GM18909 (cell line): ENCODE data around the gene CTNNA2.
A peak's percentile ranks its signal among the peaks of the same experiment; 100 is the strongest.

Source experiments
- ATAC-seq: cut with Tn5 transposase; IDR thresholded peaks from one replicate; pipeline ENCODE4 v1.9.1; 2021; ENCODE audit warnings: mild to moderate bottlenecking; ENCODE audit not compliant: unreplicated experiment, poor library complexity

The CTNNA2 gene

DNA sequence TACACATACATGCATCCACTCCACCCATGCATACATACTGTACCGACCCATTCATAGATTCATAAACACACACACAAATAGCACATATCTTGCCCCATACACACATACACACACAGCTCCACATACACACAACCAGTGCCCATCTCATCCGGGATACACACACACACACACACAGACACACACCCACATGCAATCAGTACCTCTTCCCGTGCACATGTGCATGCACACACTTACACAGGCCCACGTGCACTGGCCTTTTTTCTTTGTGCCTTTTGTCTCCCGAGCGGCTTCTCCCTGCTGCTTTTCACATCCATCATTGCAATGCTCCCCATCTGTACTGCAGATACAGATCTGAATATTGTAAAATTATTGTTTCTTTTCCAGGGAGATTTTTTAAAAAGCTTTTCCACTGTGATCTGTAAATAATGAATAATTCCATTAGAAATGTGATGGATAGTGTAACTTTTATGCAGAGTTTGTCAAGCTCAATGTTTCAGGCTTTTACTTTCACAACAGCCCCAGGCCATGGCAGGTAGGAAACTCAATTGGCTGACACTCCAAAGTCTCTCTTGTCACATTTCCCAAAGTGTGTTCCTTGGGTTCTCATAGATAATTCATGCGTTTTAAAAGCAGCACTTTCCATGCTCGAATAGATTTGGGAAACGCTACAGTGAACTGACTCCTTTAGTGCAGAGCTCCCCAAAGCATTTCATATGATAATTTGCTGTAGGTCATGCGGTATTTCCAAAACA is 393.5 kb downstream of the CTNNA2 start:
- ATAC-seq = no peak

DNA sequence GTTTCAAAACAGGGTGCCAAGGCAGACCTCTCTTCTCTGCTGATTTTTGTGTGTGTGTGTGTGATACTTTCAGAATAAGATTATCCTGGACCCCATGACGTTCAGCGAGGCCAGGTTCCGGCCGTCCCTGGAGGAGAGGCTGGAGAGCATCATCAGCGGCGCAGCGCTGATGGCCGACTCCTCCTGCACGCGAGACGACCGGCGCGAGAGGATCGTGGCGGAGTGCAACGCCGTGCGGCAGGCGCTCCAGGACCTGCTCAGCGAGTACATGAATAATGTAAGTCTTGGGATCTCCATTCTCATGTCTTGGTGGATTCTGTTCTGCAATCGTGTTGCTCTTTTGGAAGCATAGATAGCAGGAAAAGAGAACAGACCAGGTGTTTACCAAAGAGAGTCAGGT is 396.7 kb downstream of the CTNNA2 start:
- no peak for ATAC-seq

DNA sequence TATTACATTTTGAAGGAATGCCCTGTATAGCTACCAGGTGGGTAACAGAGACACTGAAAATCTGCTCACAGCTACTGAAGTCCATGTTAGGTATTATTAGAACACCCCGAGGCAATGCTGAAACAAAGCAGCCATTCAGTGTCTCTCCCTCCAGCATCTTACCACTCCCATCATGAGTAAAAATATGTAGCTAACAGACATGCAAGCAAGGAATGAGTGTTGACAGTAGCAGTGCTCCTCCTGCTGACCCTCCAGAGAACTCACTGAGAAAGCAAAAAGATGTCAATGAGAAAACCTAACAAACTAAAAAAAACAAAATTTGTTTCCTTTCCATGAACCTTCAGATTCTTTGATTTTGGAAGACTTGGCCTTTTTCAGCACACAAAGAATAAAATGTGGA is 397.8 kb downstream of the CTNNA2 start:
- no peak for ATAC-seq

DNA sequence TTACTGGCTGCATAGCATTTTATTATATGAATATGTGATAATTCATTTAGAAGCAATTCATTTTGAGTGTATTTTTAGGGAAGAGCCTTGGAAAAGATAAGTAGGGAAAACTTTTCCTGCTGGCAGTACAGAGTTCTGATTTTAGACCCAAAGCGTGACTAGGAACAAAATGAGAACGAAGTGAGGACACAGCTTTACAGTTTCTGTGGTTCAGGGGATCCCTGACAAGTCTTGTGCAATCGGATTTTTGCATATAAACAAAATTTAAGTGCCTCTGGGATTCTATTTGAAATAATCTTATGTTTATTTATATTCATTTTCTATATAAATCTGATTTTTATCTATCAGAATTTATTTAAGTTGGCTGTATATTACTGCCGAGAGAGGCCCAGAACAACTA is 402.6 kb downstream of the CTNNA2 start:
- ATAC-seq = no peak

DNA sequence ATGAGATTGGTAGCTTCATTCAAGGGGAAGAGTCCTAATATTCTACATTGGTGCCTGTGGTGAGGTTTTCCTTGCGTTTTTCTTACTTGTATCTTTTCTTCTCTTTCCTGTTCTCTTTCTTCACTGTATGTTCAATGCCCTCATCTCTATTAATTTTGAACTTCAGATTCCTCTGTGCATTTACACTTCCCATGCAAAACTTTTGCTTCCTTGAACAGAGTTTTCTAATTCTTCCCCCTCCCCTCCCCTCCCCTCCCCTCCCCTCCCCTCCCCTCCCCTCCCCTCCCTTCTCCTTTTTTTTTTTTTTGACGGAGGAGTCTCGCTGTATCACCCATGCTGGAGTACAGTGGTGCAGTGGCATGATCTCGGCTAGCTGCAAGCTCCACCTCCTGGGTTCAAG is 403.4 kb downstream of the CTNNA2 start:
- no peak for ATAC-seq

DNA sequence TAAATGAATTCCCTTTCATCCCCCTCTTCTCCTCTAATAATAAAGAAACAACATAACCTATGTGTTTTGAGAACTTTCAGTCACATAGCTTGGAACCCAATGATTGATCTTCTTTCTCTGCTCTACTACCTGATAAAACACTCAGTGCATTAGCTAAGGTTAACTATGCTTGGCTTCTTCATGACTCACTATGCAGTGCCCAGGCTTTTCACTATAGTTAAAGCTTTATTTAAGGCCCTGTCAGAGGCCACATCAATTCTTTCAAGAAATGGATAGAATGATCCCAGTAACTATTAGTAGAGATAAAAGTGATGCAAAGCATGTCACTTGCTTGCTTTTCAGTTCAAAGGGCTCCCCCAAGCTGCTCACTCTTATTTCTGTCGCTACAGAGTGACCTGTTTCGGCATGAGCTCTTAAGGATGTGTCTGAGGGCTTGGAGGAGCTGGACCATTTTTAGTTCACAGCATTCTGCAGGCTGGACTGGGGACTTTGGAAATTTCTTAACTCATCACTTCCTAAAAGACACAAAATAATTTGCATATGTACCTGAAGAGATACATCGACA is 407.7 kb downstream of the CTNNA2 start:
- no peak for ATAC-seq

DNA sequence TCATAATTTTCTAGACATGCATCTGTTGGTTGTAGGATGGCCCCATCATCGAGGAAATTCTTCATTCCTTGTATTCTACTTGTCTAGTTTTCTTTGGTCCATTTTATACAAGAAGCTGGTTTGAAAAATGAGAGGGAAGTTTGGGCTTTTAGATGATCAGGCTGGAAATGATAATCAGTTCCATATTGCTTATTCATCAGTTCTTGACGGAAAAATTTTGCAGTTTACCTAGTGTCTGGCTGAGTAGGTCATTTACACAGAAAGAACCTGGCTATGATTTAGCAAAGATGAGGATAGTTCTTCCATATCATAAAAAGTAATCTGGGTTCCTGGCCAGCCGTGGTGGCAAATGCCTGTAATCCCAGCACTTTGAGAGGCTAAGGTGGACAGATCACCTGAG is 416.8 kb downstream of the CTNNA2 start:
- ATAC-seq = no peak

DNA sequence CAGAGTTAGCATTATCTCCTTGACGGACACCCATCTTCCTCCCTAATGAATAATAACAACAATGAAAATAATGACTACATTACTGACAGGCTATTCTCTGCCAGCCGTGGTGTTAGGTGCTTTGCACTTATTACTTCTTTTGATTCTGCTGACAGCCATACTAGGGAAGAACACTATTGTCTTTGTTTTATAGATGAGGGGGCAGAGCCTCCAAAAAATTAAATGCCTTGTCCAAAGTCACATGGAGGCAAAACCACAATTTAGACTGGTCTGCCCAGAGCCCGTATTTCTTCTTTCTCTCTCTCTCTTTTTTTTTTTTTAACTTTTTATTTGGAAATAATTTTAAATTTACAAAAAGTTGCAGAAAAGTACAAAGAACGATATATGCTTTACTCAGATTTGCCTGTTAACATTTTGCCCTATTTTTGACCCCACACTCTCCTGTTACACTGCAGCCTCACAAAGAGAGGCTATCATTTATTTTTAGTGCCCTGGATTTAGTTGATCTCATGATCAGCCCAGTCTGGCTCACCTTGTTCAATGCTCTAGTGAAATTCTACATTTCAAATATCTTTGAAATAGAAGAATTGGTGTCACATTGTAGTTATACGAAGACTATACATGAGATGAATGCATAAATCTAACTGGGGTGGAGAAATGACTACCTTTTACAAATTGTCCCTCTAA is 422.3 kb downstream of the CTNNA2 start:
- ATAC-seq = no peak

DNA sequence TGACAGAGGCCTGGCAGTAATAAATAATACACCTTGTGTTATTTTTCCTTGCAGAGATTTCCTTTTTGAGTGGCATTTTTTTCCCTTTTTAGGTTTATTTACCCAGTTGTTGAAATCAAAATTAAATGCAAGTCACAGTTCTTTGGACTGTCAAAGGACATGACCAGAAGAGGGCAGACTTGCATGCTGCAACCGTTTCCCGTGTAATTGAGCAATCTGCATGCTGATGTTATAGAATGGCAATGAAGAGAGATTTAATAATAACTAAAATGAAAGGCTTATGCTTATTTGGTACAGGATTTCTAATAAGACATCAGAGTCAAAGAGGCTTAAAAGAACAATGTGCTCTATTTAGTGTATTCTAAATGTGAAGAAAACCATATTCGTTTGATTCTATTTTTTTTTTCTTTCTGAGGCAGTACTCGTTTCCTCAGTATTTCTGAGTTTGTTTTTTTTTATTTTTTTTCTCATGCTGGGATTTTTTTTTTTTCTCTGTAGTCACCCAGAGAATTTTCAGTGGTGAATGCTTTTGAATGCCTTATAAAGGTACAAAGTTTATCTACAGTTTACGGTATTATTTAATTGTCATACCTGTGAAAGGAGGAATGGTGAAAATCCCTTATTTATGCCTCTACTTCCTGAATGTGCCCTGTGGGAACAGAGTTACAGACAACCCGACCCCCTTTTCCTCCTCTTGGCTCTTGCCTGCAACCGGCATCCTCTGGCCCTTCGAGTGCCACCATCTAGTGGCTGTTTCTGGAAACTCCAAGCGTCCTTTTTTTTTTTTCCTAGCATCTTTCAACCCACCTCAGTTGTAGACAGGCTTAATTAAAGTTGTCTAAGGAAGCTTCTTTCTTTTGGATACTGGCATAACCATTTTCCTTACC is 423.2 kb downstream of the CTNNA2 start:
- peak; percentile 83 for ATAC-seq

DNA sequence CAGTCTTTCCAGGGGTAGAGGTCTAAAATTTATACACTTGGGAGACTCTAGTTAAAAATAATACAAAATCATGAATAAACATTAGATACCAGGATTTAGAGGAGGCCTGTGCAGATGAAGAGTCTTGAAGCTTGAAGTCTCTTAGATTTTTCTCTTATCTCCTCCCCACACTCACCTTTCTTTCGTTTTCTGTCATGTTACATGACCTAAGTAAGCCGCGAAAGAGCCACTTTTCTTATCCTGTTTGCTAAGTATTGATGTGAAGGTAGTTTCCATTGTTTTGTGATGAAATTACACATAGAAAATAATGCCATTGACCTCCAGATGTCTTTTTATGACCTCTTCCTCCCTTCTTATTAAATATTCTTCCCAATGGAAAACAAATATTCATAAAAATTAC is 423.9 kb downstream of the CTNNA2 start:
- no peak for ATAC-seq

DNA sequence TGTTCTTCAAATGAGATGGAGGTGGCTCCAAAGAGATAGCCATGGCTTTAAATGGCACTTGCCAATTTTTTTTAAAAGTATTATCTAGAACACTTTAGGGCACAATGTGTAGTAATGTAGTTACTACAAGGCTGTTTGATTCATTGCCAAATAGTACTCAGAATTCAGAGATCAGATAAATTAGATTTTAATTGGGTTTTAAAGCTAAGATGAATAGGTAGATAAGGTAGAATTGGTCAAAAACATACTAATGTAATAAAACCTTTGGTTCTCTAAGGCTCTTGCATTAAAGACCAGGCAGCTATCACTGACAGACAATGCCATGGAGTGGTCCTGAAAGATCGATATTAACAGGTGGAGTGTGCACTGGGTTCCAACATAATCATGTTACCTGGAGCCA is 425.8 kb downstream of the CTNNA2 start:
- ATAC-seq = no peak

DNA sequence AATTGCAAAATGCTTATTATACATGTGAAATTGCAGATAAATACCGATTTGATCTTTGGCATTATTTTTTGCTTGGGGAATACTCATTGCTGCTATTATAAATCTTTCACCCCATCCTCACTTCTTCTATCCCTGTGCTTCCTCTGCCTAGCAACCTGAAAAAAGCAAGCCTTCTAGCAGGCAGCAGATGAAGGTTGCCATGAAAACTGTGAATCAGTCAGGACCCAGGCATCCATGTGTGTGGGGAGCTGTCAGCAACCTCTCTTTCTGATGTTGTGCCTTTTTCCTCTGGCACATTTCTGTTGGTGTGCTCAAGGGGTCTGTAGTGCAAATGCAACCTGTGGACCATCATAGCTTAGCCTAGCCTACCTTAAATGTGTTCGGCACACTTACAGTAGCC is 427.5 kb downstream of the CTNNA2 start:
- no peak for ATAC-seq

DNA sequence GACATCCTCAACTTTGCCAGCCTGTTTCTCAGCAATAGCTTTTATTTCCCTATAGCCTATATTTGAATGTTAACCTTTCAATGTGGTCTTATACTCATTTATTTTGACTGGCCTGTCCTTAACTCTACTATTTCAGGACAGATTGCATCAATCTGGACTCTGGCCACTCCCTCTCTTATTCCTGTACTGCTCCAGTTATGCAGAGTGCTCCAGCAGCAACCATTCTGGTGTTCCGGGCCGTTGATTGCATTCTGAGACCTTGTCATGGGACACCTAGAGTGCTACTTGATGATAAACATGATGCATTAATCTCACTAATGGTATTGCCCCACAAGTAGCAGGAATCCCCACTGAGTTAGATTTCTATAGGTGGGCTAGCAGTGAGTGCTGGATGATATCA is 428.3 kb downstream of the CTNNA2 start:
- ATAC-seq = no peak

DNA sequence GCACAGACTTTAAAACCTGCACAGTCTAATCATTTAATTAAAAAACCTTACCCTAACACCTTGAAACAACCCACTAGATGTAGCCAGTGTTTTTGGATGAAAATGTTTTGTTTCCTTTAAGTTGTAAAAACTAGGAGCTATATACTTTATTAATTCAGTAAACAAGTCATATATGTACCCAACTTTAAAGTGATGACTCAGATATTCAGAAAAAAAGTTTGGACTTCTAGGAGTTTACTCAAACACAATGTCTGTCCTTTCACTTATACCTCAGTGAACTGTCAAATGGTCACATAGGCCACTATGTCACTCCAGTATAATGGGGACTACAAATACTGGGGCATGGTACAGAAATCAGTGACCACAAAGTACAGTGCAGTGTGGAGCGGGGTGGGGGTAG is 431.4 kb downstream of the CTNNA2 start:
- ATAC-seq = no peak

DNA sequence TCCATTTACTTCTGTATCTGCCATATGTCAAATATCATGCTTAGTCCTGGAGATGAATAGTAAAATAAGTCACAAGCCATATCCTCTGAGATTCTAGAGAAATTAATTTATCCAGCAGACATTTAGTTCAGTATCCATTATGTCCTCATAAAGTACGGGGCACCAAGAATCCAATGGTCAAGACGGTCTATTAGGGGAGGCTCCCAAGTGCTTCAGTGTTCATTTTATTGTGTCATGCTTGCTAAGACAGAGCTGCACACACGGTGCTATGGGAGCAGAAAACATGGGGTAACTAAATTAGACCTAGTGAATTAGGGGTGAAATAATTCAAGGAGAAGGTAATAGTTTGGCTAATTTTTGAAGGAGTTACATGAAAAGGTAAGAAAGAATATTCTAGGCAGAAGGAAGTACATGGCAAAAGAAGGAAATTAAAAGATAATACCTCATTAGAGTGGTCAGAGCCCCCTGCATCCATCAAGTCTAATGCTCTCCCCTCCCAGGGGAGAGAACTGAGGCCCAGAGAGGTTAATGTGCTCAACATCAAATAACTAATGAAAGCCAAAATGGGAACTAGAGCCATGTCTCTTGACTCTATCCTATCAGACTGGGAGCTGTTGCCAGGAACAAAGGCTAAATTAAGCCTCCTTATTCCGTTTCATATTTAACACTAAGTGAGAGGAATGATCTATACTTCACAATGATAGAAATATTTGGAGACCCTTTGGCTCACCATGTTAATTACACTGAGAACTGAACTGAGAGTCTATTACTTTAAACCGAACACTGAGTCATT is 433.0 kb downstream of the CTNNA2 start:
- no peak for ATAC-seq

DNA sequence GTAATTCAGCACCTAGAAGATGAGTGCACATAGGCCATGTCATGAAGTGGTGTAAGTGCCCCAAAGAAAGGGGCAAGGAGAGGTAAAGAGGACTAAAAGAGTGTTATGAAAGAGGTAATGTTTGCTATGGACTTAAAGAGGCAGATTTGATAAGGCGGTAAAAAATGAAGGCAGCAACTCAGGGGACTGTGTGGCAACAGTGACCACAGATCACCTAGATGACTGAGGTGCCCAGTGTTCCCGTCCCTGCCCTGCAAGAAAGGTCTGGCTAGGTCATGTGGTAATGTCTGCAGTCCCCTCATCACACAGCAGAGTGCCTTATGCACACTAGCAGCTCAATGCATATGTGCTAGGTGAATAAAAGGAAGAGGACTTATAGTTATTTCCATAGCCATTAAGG is 434.9 kb downstream of the CTNNA2 start:
- ATAC-seq = no peak

DNA sequence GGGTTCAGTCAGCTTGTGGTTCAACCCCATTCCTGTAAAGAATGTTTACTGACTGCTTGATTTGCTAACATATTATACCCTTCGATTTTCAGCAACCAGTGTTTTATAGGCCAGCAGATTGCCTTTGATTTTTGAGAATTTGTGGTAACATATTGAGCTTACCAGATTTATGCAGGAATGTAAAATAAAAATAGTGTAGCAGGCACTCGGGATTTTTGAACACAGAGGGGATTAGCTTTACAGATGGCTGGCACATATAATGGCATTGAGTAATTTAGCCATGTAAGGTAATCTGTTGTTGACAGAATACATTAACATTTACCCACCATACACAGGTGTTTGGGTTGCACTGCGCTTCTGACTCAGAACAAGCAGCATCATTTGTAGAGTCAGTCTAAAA is 437.7 kb downstream of the CTNNA2 start:
- no peak for ATAC-seq

DNA sequence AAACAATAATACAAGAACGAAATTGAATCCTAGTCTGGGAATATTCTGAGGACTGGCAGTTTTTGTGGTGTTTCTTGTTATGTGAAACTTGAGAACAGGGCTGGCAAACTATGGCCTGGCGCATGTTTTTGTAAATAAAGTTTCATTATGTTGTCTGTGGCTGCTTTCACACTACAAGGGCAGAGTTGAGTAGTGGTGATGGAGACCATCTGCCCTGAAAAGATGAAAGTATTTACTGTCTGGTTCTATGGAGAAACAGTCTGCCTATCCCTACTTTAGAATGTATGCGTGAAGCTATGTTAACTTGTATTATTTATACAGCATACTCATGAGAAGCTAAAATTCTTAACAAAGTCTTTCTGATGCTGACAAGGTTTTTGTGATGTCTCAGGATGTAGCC is 439.8 kb downstream of the CTNNA2 start:
- ATAC-seq = no peak

DNA sequence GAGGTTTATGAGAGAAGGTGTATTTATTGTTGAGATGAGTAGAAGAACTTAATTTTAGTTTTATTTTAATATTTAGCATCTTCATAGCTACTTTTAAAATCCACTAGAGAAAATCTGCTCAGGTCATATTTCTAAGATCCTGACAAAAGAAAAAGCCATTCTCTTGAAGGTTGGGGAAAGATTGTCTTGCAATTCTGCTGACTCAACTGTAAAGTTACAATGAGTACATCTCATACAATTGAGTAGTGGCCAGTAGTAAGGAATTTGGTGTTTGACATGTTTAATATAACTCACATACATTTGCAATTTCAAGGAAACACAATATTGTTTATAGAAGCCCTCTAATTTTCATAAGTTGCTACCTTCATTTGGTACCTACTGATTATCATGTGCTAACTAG is 447.2 kb downstream of the CTNNA2 start:
- ATAC-seq = no peak

DNA sequence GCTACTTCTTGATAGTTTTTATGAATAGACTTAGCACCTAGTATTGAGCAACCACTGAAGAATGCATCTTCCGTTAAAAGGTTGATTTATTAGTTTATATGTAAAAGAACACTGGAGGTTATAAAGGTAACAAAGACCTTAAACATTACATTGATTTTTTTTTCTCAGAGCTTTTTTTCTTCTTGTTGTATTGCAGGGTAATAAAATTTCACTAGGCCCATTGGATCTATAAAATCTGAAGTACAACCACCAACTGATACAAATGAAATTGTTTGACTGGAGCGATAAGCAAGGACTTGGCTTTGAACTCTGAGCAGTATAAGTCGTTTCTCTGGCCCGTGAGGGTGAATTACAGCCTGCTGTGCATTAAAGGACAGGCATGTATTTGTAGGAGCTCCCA is 447.7 kb downstream of the CTNNA2 start:
- no peak for ATAC-seq
